HepG2 (cell line): ENCODE results near the gene RHOBTB3. TPM values are rescaled to one million over a fixed set of nuclear protein-coding genes. Genes with fewer than 3 reads are reported as not detected.

Source experiments
- HMGXB3 ChIP-seq: sonication (generic); formaldehyde crosslinking; IDR thresholded peaks from 2 replicates; pipeline ENCODE4 v1.4.0; 2020; ENCODE audit warnings: missing genetic modification reagents, borderline replicate concordance
- HNRNPH1 ChIP-seq: fragments of 200-400 bp; formaldehyde crosslinking; optimal IDR thresholded peaks from 2 replicates; pipeline ENCODE3; 2017; ENCODE audit warnings: mild to moderate bottlenecking, low read depth, low read length
- JDP2 ChIP-seq: sonication (generic); formaldehyde crosslinking; IDR thresholded peaks from 2 replicates; pipeline ENCODE4 v1.8.1; 2022; ENCODE audit warnings: missing genetic modification reagents, borderline replicate concordance
- MTA3 ChIP-seq: sonication (generic); formaldehyde crosslinking; IDR thresholded peaks from 2 replicates; pipeline ENCODE4 v1.4.0; 2020; ENCODE audit warnings: missing genetic modification reagents
- NPAS2 ChIP-seq: sonication (generic); formaldehyde crosslinking; IDR thresholded peaks from 2 replicates; pipeline ENCODE4 v1.8.0; 2022; ENCODE audit warnings: mild to moderate bottlenecking, missing genetic modification reagents, borderline replicate concordance
- PRDM4 ChIP-seq: sonication (generic); formaldehyde crosslinking; IDR thresholded peaks from 2 replicates; pipeline ENCODE4 v1.9.0; 2021; ENCODE audit warnings: missing genetic modification reagents, borderline replicate concordance
- SMARCC2 ChIP-seq: fragments of 450-650 bp; IDR thresholded peaks from 2 replicates; pipeline ENCODE4 v1.6.1; 2017; ENCODE audit warnings: antibody characterized with exemption, mild to moderate bottlenecking
- SYNCRIP ChIP-seq: fragments of 200-400 bp; formaldehyde crosslinking; IDR thresholded peaks from 2 replicates; pipeline ENCODE4 v1.6.1; 2018; ENCODE audit warnings: mild to moderate bottlenecking, low read depth, low read length; ENCODE audit not compliant: insufficient read depth
- TARDBP ChIP-seq: sonication (generic); formaldehyde crosslinking; IDR thresholded peaks from 2 replicates; pipeline ENCODE4 v1.8.0; 2022; ENCODE audit warnings: mild to moderate bottlenecking, missing genetic modification reagents
- TSC22D2 ChIP-seq: sonication (generic); formaldehyde crosslinking; IDR thresholded peaks from 2 replicates; pipeline ENCODE4 v1.5.1; 2020; ENCODE audit warnings: missing genetic modification reagents, mild to moderate bottlenecking, borderline replicate concordance
- ZBTB34 ChIP-seq: sonication (generic); formaldehyde crosslinking; IDR thresholded peaks from 2 replicates; pipeline ENCODE4 v1.8.0; 2022; ENCODE audit warnings: mild to moderate bottlenecking, missing genetic modification reagents
- ZNF205 ChIP-seq: IDR thresholded peaks from 2 replicates; pipeline ENCODE4 v1.6.1; 2018; ENCODE audit warnings: missing biosample characterization, missing genetic modification reagents
- ZNF225 ChIP-seq: sonication (generic); formaldehyde crosslinking; IDR thresholded peaks from 2 replicates; pipeline ENCODE4 v1.4.0; 2020; ENCODE audit warnings: mild to moderate bottlenecking, missing genetic modification reagents
- ZNF230 ChIP-seq: sonication (generic); formaldehyde crosslinking; IDR thresholded peaks from 2 replicates; pipeline ENCODE4 v1.4.0; 2020; ENCODE audit warnings: mild to moderate bottlenecking, missing genetic modification reagents
- ZNF256 ChIP-seq: sonication (generic); formaldehyde crosslinking; conservative IDR thresholded peaks from 2 replicates; pipeline ENCODE4 v1.4.0; 2020; ENCODE audit warnings: missing genetic modification reagents
- ZNF264 ChIP-seq: sonication (generic); formaldehyde crosslinking; IDR thresholded peaks from 2 replicates; pipeline ENCODE4 v1.4.0; 2020; ENCODE audit warnings: missing genetic modification reagents
- ZNF3 ChIP-seq: IDR thresholded peaks from 2 replicates; pipeline ENCODE4 v1.7.0; 2017; ENCODE audit warnings: inconsistent platforms
- ZNF501 ChIP-seq: sonication (generic); formaldehyde crosslinking; IDR thresholded peaks from 2 replicates; pipeline ENCODE4 v1.5.1; 2020; ENCODE audit warnings: mild to moderate bottlenecking, moderate library complexity, missing genetic modification reagents
- ZNF569 ChIP-seq: sonication (generic); formaldehyde crosslinking; IDR thresholded peaks from 2 replicates; pipeline ENCODE4 v1.5.0; 2020; ENCODE audit warnings: mild to moderate bottlenecking, missing genetic modification reagents, moderate library complexity, borderline replicate concordance
- ZNF605 ChIP-seq: sonication (generic); formaldehyde crosslinking; IDR thresholded peaks from 2 replicates; pipeline ENCODE4 v1.8.0; 2022; ENCODE audit warnings: mild to moderate bottlenecking, missing genetic modification reagents
- ZNF75D ChIP-seq: sonication (generic); formaldehyde crosslinking; IDR thresholded peaks from 2 replicates; pipeline ENCODE4 v1.8.1; 2023; ENCODE audit warnings: missing genetic modification reagents, mild to moderate bottlenecking, borderline replicate concordance
- ZNF772 ChIP-seq: sonication (generic); formaldehyde crosslinking; IDR thresholded peaks from 2 replicates; pipeline ENCODE4 v1.5.0; 2020; ENCODE audit warnings: mild to moderate bottlenecking, missing genetic modification reagents
- polyA plus RNA-seq, 8 experiments: library from polyadenylated mRNA; depleted of rRNA in 3 of 8; stranded (reverse) in 7 of 8; unstranded in 1 of 8; fragments of >200 nt; fragmentation: Illumina TruSeq in 4 of 8; extraction: Trizol in 4 of 8; gene quantifications; 2 replicates each; pipeline versions ENCODE4 v1.2.1 to v1.2.3, GENCODE V29; 2011 to 2016; ENCODE audit warnings: low read depth in 4 of 8, missing spikeins in 1 of 8, mixed read lengths in 1 of 8; ENCODE audit not compliant: insufficient read depth in 1 of 8
- total RNA-seq, 5 experiments: library from RNA; depleted of rRNA; stranded (reverse); fragments of >200 nt; fragmentation: Illumina TruSeq; extraction: Trizol; gene quantifications; 2 replicates each; pipeline ENCODE4 v1.2.3, GENCODE V29; 2016; ENCODE audit warnings: low read depth in 1 of 5
- TF ChIP-seq, protein P1 (sequence below): sonication (generic); formaldehyde crosslinking; IDR thresholded peaks from 2 replicates; pipeline ENCODE4 v1.4.0; 2020; ENCODE audit warnings: missing genetic modification reagents

Gene RHOBTB3
- total and polyA plus RNA-seq, 2 of the 13 experiments (the other 11 are each of a cell fraction or from before 2014, with no cell fraction given) = 31.6 to 35.4 TPM

GRCh38 chr5:95822542-95823181 is 91.5 kb downstream of the RHOBTB3 start, which contains the start of gene GLRX (continued):
- TF ChIP-seq NPAS2 (CRISPR knock-in tag) (no peak), ZNF75D (CRISPR knock-in tag) (no peak), ZNF205 (no peak), JDP2 (no peak), HMGXB3 (CRISPR knock-in tag) (no peak), ZNF256 (CRISPR knock-in tag) (no peak), ZNF569 (CRISPR knock-in tag) (no peak), HNRNPH1 (no peak), SYNCRIP (no peak), ZNF230 (no peak), SMARCC2 (no peak), TSC22D2 (CRISPR knock-in tag) (no peak), ZNF225 (no peak), ZNF605 (CRISPR knock-in tag) (no peak; the same call in 1 of the 2 replicates), ZBTB34 (CRISPR knock-in tag) (no peak), ZNF772 (0 out of 2 replicates have a peak, but pooled peaks have one; percentile 36), ZNF264 (no peak), TARDBP (CRISPR knock-in tag) (no peak), PRDM4 (no peak), ZNF501 (CRISPR knock-in tag) (peak; percentile 50; the same call in 1 of the 2 replicates), MTA3 (no peak), ZNF3 (CRISPR knock-in tag) (no peak)
- TF ChIP-seq, protein P1, sequence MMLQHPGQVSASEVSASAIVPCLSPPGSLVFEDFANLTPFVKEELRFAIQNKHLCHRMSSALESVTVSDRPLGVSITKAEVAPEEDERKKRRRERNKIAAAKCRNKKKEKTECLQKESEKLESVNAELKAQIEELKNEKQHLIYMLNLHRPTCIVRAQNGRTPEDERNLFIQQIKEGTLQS (CRISPR knock-in tag) = no peak
